AG10803 (cell line): ENCODE data around the gene GINS3.

Experiments
- DNase-seq: peaks from one replicate; pipeline ENCODE4 v3.0.0; 2010; ENCODE audit warnings: low read depth
- H3K4me3 ChIP-seq: 2 replicates; pipeline ENCODE4 v1.5.1; 2011; ENCODE audit warnings: mild to moderate bottlenecking, low read length, control low read depth
- CTCF ChIP-seq: conservative IDR thresholded peaks from 2 replicates; pipeline ENCODE4 v1.5.1; 2011; ENCODE audit warnings: mild to moderate bottlenecking, low read length, control low read depth, inconsistent platforms

The GINS3 gene

GRCh38 chr16:58360041-58360634 is 32.1 kb upstream of the GINS3 start:
- no peak for TF ChIP-seq CTCF
- H3K4me3 ChIP-seq = no peak overlapping the region
- DNase-seq = no peak

- no peak for DNase-seq
- no peak overlapping the region for H3K4me3 ChIP-seq
- no peak for TF ChIP-seq CTCF
Observed at GRCh38 chr16:58361726-58362125, 30.5 kb upstream of the GINS3 start.

GRCh38 chr16:58363746-58364393 is 28.4 kb upstream of the GINS3 start:
- no peak for TF ChIP-seq CTCF
- no peak for DNase-seq
- no peak overlapping the region for H3K4me3 ChIP-seq

GRCh38 chr16:58365623-58366022 is 26.6 kb upstream of the GINS3 start:
- no peak overlapping the region for H3K4me3 ChIP-seq
- no peak for TF ChIP-seq CTCF
- no peak for DNase-seq

GRCh38 chr16:58366247-58367031 is 25.8 kb upstream of the GINS3 start:
- no peak for TF ChIP-seq CTCF
- DNase-seq = peak; percentile 1
- H3K4me3 ChIP-seq = no peak overlapping the region

- DNase-seq = no peak
- no peak overlapping the region for H3K4me3 ChIP-seq
Observed at GRCh38 chr16:58367252-58367651, 25.0 kb upstream of the GINS3 start.

More at GRCh38 chr16:58367252-58367651, 25.0 kb upstream of the GINS3 start:
- TF ChIP-seq CTCF = no peak
